MCF 10A (cell line): Measurements from ENCODE around the gene HP. TPM values are rescaled to one million over a fixed set of nuclear protein-coding genes. Genes with fewer than 3 reads are reported as not detected.
A peak's percentile ranks its signal among the peaks of the same experiment; 100 is the strongest.

Experiments used
- BruUV-seq: library from RNA; stranded (reverse); fragments of 400-500 nt; replicated peaks from 2 replicates; lab custom pipeline; 2021; lab: Mats Ljungman, UMichigan
- CTCF ChIA-PET: fragments of 300-600 bp; sonication (Branson Sonifier 250); formaldehyde crosslinking; extraction: SDS; loops from one replicate; lab custom pipeline; 2021; ENCODE audit warnings: antibody characterized with exemption, inconsistent platforms; lab: Yijun Ruan, JAX
- POLR2A ChIA-PET: fragments of 300-600, 350-650 bp; sonication (Branson Sonifier 250); formaldehyde crosslinking; extraction: SDS; loops from one replicate; lab custom pipeline; 2020; ENCODE audit warnings: antibody characterized with exemption, inconsistent platforms; lab: Yijun Ruan, JAX
- DNase-seq: peaks from one replicate; pipeline ENCODE4 v3.0.0-alpha.2; 2018; ENCODE audit not compliant: unreplicated experiment
- H3K27ac Mint-ChIP-seq: one replicate; pipeline ENCODE4 v1.8.0; 2022; ENCODE audit warnings: mild to moderate bottlenecking, low read depth, mixed read lengths; ENCODE audit not compliant: unreplicated experiment
- H3K27me3 Mint-ChIP-seq: one replicate; pipeline ENCODE4 v1.8.0; 2022; ENCODE audit warnings: mixed read lengths; ENCODE audit not compliant: insufficient read depth, unreplicated experiment
- H3K36me3 Mint-ChIP-seq: one replicate; pipeline ENCODE4 v1.8.0; 2022; ENCODE audit warnings: mild to moderate bottlenecking, moderate library complexity, mixed read lengths; ENCODE audit not compliant: insufficient read depth, unreplicated experiment
- H3K4me1 Mint-ChIP-seq: one replicate; pipeline ENCODE4 v1.8.0; 2022; ENCODE audit warnings: mixed read lengths; ENCODE audit not compliant: insufficient read depth, unreplicated experiment
- H3K4me3 Mint-ChIP-seq: one replicate; pipeline ENCODE4 v1.8.0; 2022; ENCODE audit warnings: mild to moderate bottlenecking, moderate library complexity, mixed read lengths; ENCODE audit not compliant: unreplicated experiment
- H3K9me3 Mint-ChIP-seq: one replicate; pipeline ENCODE4 v1.8.0; 2022; ENCODE audit warnings: mixed read lengths; ENCODE audit not compliant: unreplicated experiment
- intact Hi-C: fragments of 100-400 bp; cut with micrococcal nuclease; formaldehyde crosslinking; loops from 2 replicates; pipeline ENCODE4 v1.14.1; 2022
- total RNA-seq: library from RNA; stranded (reverse); gene quantifications from 2 replicates; pipeline ENCODE4 v1.2.3, GENCODE V29; 2022
- TF ChIP-seq, protein P1 (sequence below): fragments of 200-600 bp; IDR thresholded peaks from one replicate; pipeline ENCODE4 v1.8.0; 2022; ENCODE audit warnings: antibody characterized with exemption, mild to moderate bottlenecking; ENCODE audit not compliant: unreplicated experiment

The HP gene
- total RNA-seq, 1 experiment from 2014 or later: not detected

DNA sequence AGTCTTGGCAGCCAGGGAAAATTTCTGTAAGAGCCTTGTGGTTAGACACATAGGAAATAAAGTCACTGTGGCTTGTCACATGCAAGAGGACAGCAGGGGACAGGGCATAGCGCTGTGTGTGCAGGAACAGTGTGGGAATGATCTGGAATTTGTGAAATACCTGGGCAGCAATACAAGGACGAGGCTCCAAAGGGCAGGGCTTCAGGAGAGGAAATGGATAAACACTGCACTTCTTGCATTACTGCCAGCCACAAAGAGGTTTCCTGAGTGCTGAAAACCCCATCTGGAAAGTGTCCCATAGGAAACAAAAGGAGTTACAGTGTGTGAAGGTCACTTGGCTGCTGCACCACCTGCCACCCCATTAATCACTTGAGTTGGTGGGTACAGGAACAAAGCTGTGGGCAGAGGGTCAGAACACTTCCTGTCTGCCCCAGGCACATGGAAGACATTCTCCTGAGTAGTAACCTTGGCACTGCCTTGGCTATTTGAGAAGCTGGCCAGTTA, 12.1 kb upstream of the HP start:
- TF ChIP-seq, protein P1, sequence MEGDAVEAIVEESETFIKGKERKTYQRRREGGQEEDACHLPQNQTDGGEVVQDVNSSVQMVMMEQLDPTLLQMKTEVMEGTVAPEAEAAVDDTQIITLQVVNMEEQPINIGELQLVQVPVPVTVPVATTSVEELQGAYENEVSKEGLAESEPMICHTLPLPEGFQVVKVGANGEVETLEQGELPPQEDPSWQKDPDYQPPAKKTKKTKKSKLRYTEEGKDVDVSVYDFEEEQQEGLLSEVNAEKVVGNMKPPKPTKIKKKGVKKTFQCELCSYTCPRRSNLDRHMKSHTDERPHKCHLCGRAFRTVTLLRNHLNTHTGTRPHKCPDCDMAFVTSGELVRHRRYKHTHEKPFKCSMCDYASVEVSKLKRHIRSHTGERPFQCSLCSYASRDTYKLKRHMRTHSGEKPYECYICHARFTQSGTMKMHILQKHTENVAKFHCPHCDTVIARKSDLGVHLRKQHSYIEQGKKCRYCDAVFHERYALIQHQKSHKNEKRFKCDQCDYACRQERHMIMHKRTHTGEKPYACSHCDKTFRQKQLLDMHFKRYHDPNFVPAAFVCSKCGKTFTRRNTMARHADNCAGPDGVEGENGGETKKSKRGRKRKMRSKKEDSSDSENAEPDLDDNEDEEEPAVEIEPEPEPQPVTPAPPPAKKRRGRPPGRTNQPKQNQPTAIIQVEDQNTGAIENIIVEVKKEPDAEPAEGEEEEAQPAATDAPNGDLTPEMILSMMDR: no peak
- intact Hi-C loops: no loop called here
- H3K4me3 Mint-ChIP-seq: no peak overlapping the region
- CTCF ChIA-PET: no interaction called here
- no peaks in the 10 kb centered on the region for H3K27me3 Mint-ChIP-seq
- no TSS peak for BruUV-seq
- no peaks in the 10 kb centered on the region for H3K9me3 Mint-ChIP-seq
- H3K36me3 Mint-ChIP-seq: peaks cover 6% of the 10 kb centered on the region
- POLR2A ChIA-PET: no interaction called here
- peak; percentile 34 for DNase-seq
- H3K4me1 Mint-ChIP-seq: no peaks in the 10 kb centered on the region
- H3K27ac Mint-ChIP-seq: no peak overlapping the region

DNA sequence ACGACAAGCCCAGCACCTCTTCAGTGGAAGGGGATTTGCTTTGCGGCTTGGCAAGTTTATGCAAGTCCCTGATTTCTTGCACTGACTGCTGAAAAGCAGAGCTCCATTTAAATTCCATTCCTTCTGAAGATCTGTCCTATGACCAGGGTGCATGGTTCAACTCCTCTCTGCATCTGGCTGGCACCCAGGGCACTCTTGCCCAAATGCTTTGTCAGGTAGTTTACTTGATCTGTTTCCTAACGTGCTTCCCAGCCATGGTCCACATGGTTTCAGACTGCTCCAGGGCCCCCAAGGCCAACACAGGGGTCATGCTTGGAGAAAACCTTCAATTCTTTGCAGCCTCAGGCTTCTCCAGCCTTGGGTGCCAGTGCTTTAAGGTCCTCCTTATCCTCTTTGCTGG, 11.2 kb upstream of the HP start:
- Mint-ChIP-seq H3K36me3 (peaks cover 6% of the 10 kb centered on the region), H3K27me3 (no peaks in the 10 kb centered on the region), H3K4me1 (no peaks in the 10 kb centered on the region), H3K9me3 (no peaks in the 10 kb centered on the region), H3K27ac (no peak overlapping the region), H3K4me3 (no peak overlapping the region)
- DNase-seq: no peak
- ChIA-PET CTCF (no interaction called here), POLR2A (no interaction called here)
- BruUV-seq: no TSS peak
- TF ChIP-seq, protein P1: no peak
- intact Hi-C loops: no loop called here

DNA sequence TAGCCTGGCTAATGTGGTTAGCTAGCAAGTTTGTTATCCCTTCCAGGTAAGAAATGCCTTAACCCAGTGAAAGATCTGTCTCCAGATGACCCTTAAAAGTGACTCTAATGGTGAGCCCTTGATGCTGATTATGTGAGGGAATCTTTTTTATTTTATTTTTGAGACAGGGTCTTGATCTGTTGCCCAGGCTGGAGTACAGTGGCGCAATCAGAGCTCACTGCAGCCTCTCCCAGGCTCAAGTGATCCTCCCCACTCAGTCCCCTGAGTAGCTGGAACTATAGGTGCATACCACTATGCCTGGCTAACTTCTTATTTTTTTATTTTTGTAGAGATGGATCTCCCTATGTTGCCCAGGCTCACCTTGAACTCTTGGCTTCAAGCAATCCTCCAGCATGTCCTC, 10.8 kb upstream of the HP start:
- no TSS peak for BruUV-seq
- Mint-ChIP-seq H3K4me3 (no peak overlapping the region), H3K9me3 (no peaks in the 10 kb centered on the region), H3K36me3 (peaks cover 6% of the 10 kb centered on the region), H3K4me1 (no peaks in the 10 kb centered on the region), H3K27me3 (no peaks in the 10 kb centered on the region), H3K27ac (no peak overlapping the region)
- ChIA-PET CTCF (interaction anchor here (0.6 kb wide), 1 partner anchor 127 kb away, joined by 3 read pairs; no protein-coding TSS in a partner anchor), POLR2A (no interaction called here)
- intact Hi-C loops: no loop called here
- TF ChIP-seq, protein P1: no peak
- no peak for DNase-seq

DNA sequence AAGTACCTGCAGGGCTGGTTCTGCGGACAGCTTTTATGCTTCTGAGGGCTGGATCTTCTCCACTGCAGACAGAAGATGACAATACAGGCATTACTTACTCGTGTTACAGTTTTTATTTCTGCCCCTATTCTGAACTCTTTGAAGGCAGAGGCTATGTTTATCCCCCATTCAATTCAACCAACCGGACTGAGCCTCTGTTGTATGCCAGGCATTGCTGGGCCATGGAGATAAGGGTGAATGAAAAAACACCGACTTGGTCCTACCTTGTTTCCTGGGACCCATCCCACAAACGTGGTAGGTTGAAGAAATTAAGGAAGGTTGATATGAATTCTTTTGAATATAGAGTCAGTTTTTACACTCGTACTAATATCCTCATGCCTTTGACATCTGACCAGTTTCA, 10.0 kb upstream of the HP start:
- Mint-ChIP-seq H3K27me3 (no peaks in the 10 kb centered on the region), H3K9me3 (no peaks in the 10 kb centered on the region), H3K4me1 (no peaks in the 10 kb centered on the region), H3K27ac (no peak overlapping the region), H3K4me3 (no peak overlapping the region), H3K36me3 (peaks cover 6% of the 10 kb centered on the region)
- POLR2A ChIA-PET: no interaction called here
- CTCF ChIA-PET: no interaction called here
- intact Hi-C loops: no loop called here
- BruUV-seq: no TSS peak
- no peak for DNase-seq
- TF ChIP-seq, protein P1: no peak
